IMR-90 (cell line): ENCODE data around the gene LONP1. TPM values are rescaled to one million over a fixed set of nuclear protein-coding genes. Genes with fewer than 3 reads are reported as not detected.

Experiments used
- ATAC-seq: fragments of 200-7000 bp; cut with Tn5 transposase; 2 replicates; pipeline ENCODE4 v1.9.1; 2020; ENCODE audit warnings: low read depth, mild to moderate bottlenecking, moderate library complexity
- BruUV-seq: library from RNA; stranded (reverse); fragments of 400-500 nt; replicated peaks from 2 replicates; lab custom pipeline; 2021; lab: Mats Ljungman, UMichigan
- CTCF ChIA-PET: fragments of 300-600 bp; formaldehyde crosslinking; extraction: SDS; loops from one replicate; lab custom pipeline; 2021; ENCODE audit warnings: antibody characterized with exemption; lab: Yijun Ruan, JAX
- POLR2A ChIA-PET: fragments of 300-600 bp; sonication (Branson Sonifier 250); formaldehyde crosslinking; loops from one replicate; lab custom pipeline; 2022; ENCODE audit warnings: antibody characterized with exemption; ENCODE audit not compliant: unreplicated experiment; lab: Charles Lee
- DNase-seq: peaks from one replicate; pipeline ENCODE4 v3.0.0; 2013
- H2AFZ ChIP-seq: replicated peaks from 2 replicates; pipeline ENCODE3; 2013; ENCODE audit warnings: low read length, mild to moderate bottlenecking; ENCODE audit not compliant: poor library complexity
- H2AK5ac ChIP-seq: 2 replicates; pipeline ENCODE4 v1.6.1; 2013; ENCODE audit warnings: low read depth, low read length, inconsistent platforms
- H2AK9ac ChIP-seq: replicated peaks from 2 replicates; pipeline ENCODE3; 2013; ENCODE audit warnings: mild to moderate bottlenecking, low read depth, low read length, moderate library complexity; ENCODE audit not compliant: poor library complexity
- H2BK120ac ChIP-seq: 2 replicates; pipeline ENCODE4 v1.6.1; 2013; ENCODE audit warnings: low read depth, low read length, inconsistent platforms
- H2BK15ac ChIP-seq: 3 replicates; pipeline ENCODE4 v1.6.1; 2013; ENCODE audit warnings: low read depth, low read length, inconsistent platforms
- H2BK20ac ChIP-seq: 2 replicates; pipeline ENCODE4 v1.6.1; 2013; ENCODE audit warnings: low read depth, mild to moderate bottlenecking, inconsistent platforms, low read length, moderate library complexity
- H2BK5ac ChIP-seq: 2 replicates; pipeline ENCODE4 v1.6.1; 2013; ENCODE audit warnings: mild to moderate bottlenecking, low read depth, low read length, inconsistent platforms; ENCODE audit not compliant: poor library complexity, severe bottlenecking
- H3K14ac ChIP-seq: replicated peaks from 2 replicates; pipeline ENCODE4 v1.6.1; 2013; ENCODE audit warnings: low read depth, low read length, inconsistent platforms
- H3K18ac ChIP-seq: 2 replicates; pipeline ENCODE4 v1.6.1; 2013; ENCODE audit warnings: low read depth, low read length, control low read depth
- H3K23ac ChIP-seq: 2 replicates; pipeline ENCODE4 v1.6.1; 2013; ENCODE audit warnings: low read depth, low read length, inconsistent platforms
- H3K27ac ChIP-seq: 2 replicates; pipeline ENCODE4 v1.5.1; 2013; ENCODE audit warnings: mild to moderate bottlenecking, control low read depth, low read length; ENCODE audit not compliant: insufficient read depth
- H3K27me3 ChIP-seq: 2 replicates; pipeline ENCODE4 v1.6.1; 2013; ENCODE audit warnings: low read length; ENCODE audit not compliant: control insufficient read depth, insufficient read depth
- H3K36me3 ChIP-seq: 2 replicates; pipeline ENCODE4 v1.6.1; 2013; ENCODE audit warnings: low read length, mixed read lengths; ENCODE audit not compliant: control insufficient read depth, insufficient read depth
- H3K4ac ChIP-seq: 2 replicates; pipeline ENCODE4 v1.6.1; 2013; ENCODE audit warnings: low read depth, low read length, inconsistent platforms
- H3K4me1 ChIP-seq: 2 replicates; pipeline ENCODE4 v1.6.1; 2013; ENCODE audit warnings: low read length, mixed read lengths; ENCODE audit not compliant: control insufficient read depth, insufficient read depth
- H3K4me2 ChIP-seq: 2 replicates; pipeline ENCODE4 v1.6.1; 2013; ENCODE audit warnings: low read depth, mild to moderate bottlenecking, control low read depth, low read length, moderate library complexity
- H3K4me3 ChIP-seq: 2 replicates; pipeline ENCODE4 v1.5.1; 2013; ENCODE audit warnings: low read depth, mild to moderate bottlenecking, control low read depth, low read length, moderate library complexity; ENCODE audit not compliant: insufficient read depth
- H3K56ac ChIP-seq: 2 replicates; pipeline ENCODE4 v1.6.1; 2013; ENCODE audit warnings: low read length, inconsistent platforms; ENCODE audit not compliant: insufficient read depth; ENCODE audit errors: extremely low read depth
- H3K79me1 ChIP-seq, 2 experiments: 2 replicates each; pipeline ENCODE4 v1.6.1; 2013; ENCODE audit warnings: low read length in 2 of 2, inconsistent platforms in 1 of 2, low read depth in 1 of 2
- H3K9ac ChIP-seq: 2 replicates; pipeline ENCODE4 v1.6.1; 2013; ENCODE audit warnings: low read depth, low read length, control low read depth
- H3K9me1 ChIP-seq: 2 replicates; pipeline ENCODE4 v1.6.1; 2013; ENCODE audit warnings: low read length, inconsistent platforms; ENCODE audit not compliant: insufficient read depth
- H3K9me3 ChIP-seq: 2 replicates; pipeline ENCODE4 v1.6.1; 2013; ENCODE audit warnings: low read length; ENCODE audit not compliant: control insufficient read depth, insufficient read depth
- H4K20me1 ChIP-seq: 2 replicates; pipeline ENCODE4 v1.6.1; 2013; ENCODE audit warnings: low read length, inconsistent platforms; ENCODE audit not compliant: insufficient read depth
- H4K5ac ChIP-seq: 2 replicates; pipeline ENCODE4 v1.6.1; 2013; ENCODE audit warnings: mild to moderate bottlenecking, low read depth, low read length, control low read depth
- H4K8ac ChIP-seq, 2 experiments: 2 replicates each; pipeline ENCODE4 v1.6.1; 2013; ENCODE audit warnings: low read depth in 2 of 2, low read length in 2 of 2, control low read depth in 1 of 2, inconsistent platforms in 1 of 2
- H4K91ac ChIP-seq: 2 replicates; pipeline ENCODE4 v1.6.1; 2013; ENCODE audit warnings: low read depth, low read length, inconsistent platforms; ENCODE audit not compliant: insufficient read depth
- BHLHE40 ChIP-seq: fragments of 150-350 bp; IDR thresholded peaks from 2 replicates; pipeline ENCODE4 v1.6.1; 2016; ENCODE audit warnings: mild to moderate bottlenecking, low read depth, low read length
- CEBPB ChIP-seq: IDR thresholded peaks from 2 replicates; pipeline ENCODE4 v1.6.1; 2012; ENCODE audit warnings: low read depth, low read length, improper control_type of control experiment
- CHD1 ChIP-seq: IDR thresholded peaks from 2 replicates; pipeline ENCODE4 v1.6.1; 2012; ENCODE audit warnings: low read depth, low read length, improper control_type of control experiment
- CTCF ChIP-seq: conservative IDR thresholded peaks from 2 replicates; pipeline ENCODE4 v1.5.1; 2012; ENCODE audit warnings: mild to moderate bottlenecking, low read depth, low read length, improper control_type of control experiment
- ELK1 ChIP-seq: fragments of 150-350 bp; IDR thresholded peaks from 2 replicates; pipeline ENCODE4 v1.6.1; 2016; ENCODE audit warnings: low read depth, mild to moderate bottlenecking, low read length, moderate library complexity, borderline replicate concordance
- FOS ChIP-seq: fragments of 150-350 bp; IDR thresholded peaks from 2 replicates; pipeline ENCODE4 v1.6.1; 2016; ENCODE audit warnings: low read depth, low read length
- MAFK ChIP-seq: IDR thresholded peaks from 2 replicates; pipeline ENCODE4 v1.6.1; 2012; ENCODE audit warnings: low read depth, low read length, improper control_type of control experiment
- MAZ ChIP-seq: IDR thresholded peaks from 2 replicates; pipeline ENCODE4 v1.6.1; 2012; ENCODE audit warnings: low read depth, mild to moderate bottlenecking, low read length, improper control_type of control experiment, moderate library complexity, borderline replicate concordance
- MXI1 ChIP-seq: IDR thresholded peaks from 2 replicates; pipeline ENCODE4 v1.6.1; 2012; ENCODE audit warnings: low read depth, mild to moderate bottlenecking, low read length, moderate library complexity, borderline replicate concordance
- NFE2L2 ChIP-seq: fragments of 150-350 bp; IDR thresholded peaks from 2 replicates; pipeline ENCODE4 v1.6.1; 2016; ENCODE audit warnings: low read depth, mild to moderate bottlenecking, low read length
- POLR2A ChIP-seq: IDR thresholded peaks from 2 replicates; pipeline ENCODE4 v1.6.1; 2012; ENCODE audit warnings: mild to moderate bottlenecking, low read depth, low read length
- RAD21 ChIP-seq: IDR thresholded peaks from 2 replicates; pipeline ENCODE4 v1.6.1; 2012; ENCODE audit warnings: low read length, improper control_type of control experiment
- RCOR1 ChIP-seq: IDR thresholded peaks from 2 replicates; pipeline ENCODE4 v1.6.1; 2012; ENCODE audit warnings: mild to moderate bottlenecking, low read length, improper control_type of control experiment; ENCODE audit not compliant: insufficient replicate concordance
- RFX5 ChIP-seq: IDR thresholded peaks from 2 replicates; pipeline ENCODE4 v1.8.0; 2012; ENCODE audit warnings: low read depth, mild to moderate bottlenecking, low read length, moderate library complexity
- SMC3 ChIP-seq: fragments of 150-350 bp; IDR thresholded peaks from 2 replicates; pipeline ENCODE4 v1.6.1; 2016; ENCODE audit warnings: low read depth, mild to moderate bottlenecking, antibody characterized with exemption, low read length, moderate library complexity
- USF2 ChIP-seq: fragments of 150-350 bp; IDR thresholded peaks from 2 replicates; pipeline ENCODE4 v1.6.1; 2017; ENCODE audit warnings: mild to moderate bottlenecking, antibody characterized with exemption, low read length, low read depth
- WGBS, 2 experiments: methylation state at CpG; one replicate each; pipeline versions ENCODE4 v1.1.5 to v1.1.7; 2013; ENCODE audit warnings: missing lambda C conversion rate in 2 of 2; ENCODE audit not compliant: insufficient read length in 1 of 2; ENCODE audit errors: extremely low coverage in 2 of 2; 5-methylcytosine and 5-hydroxymethylcytosine counted together
- dilution Hi-C: fragments of 300-500 bp; cut with HindIII; formaldehyde crosslinking; loops from one replicate; pipeline ENCODE4 v1.14.3; 2018; ENCODE audit warnings: low sequenced_read_pairs; ENCODE audit not compliant: unreplicated experiment
- in situ Hi-C: fragments of 300-500 bp; cut with MboI; formaldehyde crosslinking; loops from 3 replicates; pipeline ENCODE4 v1.14.3; 2019; ENCODE audit warnings: low sequenced_read_pairs, inconsistent platforms, mixed read lengths
- intact Hi-C: fragments of 100-400 bp; cut with micrococcal nuclease; formaldehyde crosslinking; loops from 2 replicates; pipeline ENCODE4 v1.10.0; 2022
- polyA plus RNA-seq, 3 experiments: library from polyadenylated mRNA; depleted of rRNA; stranded (reverse); fragments of >200 nt; gene quantifications; 2 replicates each; pipeline ENCODE4 v1.2.3, GENCODE V29; 2012; ENCODE audit warnings: low replicate concordance in 1 of 3
- total RNA-seq: library from RNA; depleted of rRNA; stranded (reverse); fragments of >200 nt; gene quantifications from 2 replicates; pipeline ENCODE4 v1.2.3, GENCODE V29; 2012

The LONP1 gene
- total and polyA plus RNA-seq, 2 of the 4 experiments (the other 2 are of a cell fraction) = 64.2 to 93.2 TPM

DNA sequence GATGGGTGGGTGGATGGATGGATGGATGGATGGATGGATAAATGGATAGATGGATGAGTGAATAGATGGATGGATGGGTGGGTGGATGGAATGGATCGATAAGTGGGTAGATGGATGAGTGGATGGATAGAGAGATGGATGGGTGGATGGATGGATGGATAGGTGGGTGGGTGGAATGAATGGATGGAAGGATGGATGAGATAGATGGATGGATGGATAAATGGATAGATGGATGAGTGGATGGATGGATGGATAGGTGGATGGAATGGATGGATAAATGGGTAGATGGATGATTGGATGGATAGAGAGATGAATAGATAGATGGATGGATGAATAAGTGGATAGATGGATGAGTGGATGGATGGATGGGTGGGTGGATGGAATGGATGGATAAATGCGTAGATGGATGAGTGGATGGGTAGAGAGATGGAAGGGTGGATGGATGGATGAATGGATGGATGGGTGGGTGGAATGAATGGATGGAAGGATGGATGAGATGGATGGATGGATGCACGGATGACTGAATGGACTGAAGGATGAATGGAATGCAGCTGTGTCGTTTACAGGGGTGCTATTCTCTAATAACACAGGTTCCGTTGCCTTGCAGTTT, 42.8 kb upstream of the LONP1 start:
- Histone ChIP-seq H4K5ac (no peak overlapping the region), H3K18ac (no peak overlapping the region), H2BK15ac (no peak overlapping the region), H2AFZ (no peak overlapping the region), H3K9ac (no peak overlapping the region), H3K9me1 (no peaks in the 10 kb centered on the region), H4K20me1 (no peaks in the 10 kb centered on the region), H4K8ac (no peak overlapping the region), H2BK20ac (no peak overlapping the region), H3K14ac (no peak overlapping the region), H3K56ac (no peak overlapping the region), H3K23ac (no peak overlapping the region), H3K4me3 (no peak overlapping the region), H4K91ac (no peak overlapping the region), H3K4ac (no peak overlapping the region), H3K27me3 (no peaks in the 10 kb centered on the region), H3K79me1 (no peaks in the 10 kb centered on the region), H2AK9ac (no peak overlapping the region), H3K27ac (no peak overlapping the region), H3K36me3 (no peaks in the 10 kb centered on the region), H2BK5ac (peak overlapping the region; percentile 50), H3K9me3 (0 out of 2 replicates have a peak, but pooled peaks cover 3% of the 10 kb centered on the region), H3K4me1 (no peaks in the 10 kb centered on the region), H3K4me2 (no peak overlapping the region), H2AK5ac (no peak overlapping the region), H2BK120ac (no peak overlapping the region)
- POLR2A ChIA-PET = no interaction called here
- BruUV-seq = no TSS peak
- no peak for ATAC-seq
- in situ Hi-C loops (no loop called here), dilution Hi-C loops (no loop called here), intact Hi-C loops (no loop called here)
- CTCF ChIA-PET = no interaction called here
- no peak for DNase-seq
- no peak for TF ChIP-seq MAZ
- no peak for TF ChIP-seq RCOR1
- no peak for TF ChIP-seq MAFK
- TF ChIP-seq USF2 = no peak
- TF ChIP-seq ELK1 = no peak
- TF ChIP-seq RAD21 = no peak
- TF ChIP-seq NFE2L2 = no peak
- TF ChIP-seq CEBPB = no peak
- TF ChIP-seq MXI1 = no peak
- no peak for TF ChIP-seq CTCF
- TF ChIP-seq RFX5 = no peak
- TF ChIP-seq FOS = no peak
- no peak for TF ChIP-seq POLR2A
- no peak for TF ChIP-seq SMC3
- TF ChIP-seq BHLHE40 = no peak
- no peak for TF ChIP-seq CHD1
- 91 to 100% methylated on average over 1 to 3 of the region's 5 CpGs for WGBS, 2 experiments
